T-cell (primary cell): ENCODE measurements around the gene GOT1. TPM values are rescaled to one million over a fixed set of nuclear protein-coding genes. Genes with fewer than 3 reads are reported as not detected.

Source experiments
- ATAC-seq, 4 experiments: fragments of 200-7000 bp in 3 of 4; fragments of 150-1000 bp in 1 of 4; cut with Tn5 transposase; replicated peaks in 1 of 4; 1 replicate in 3 of 4; 2 replicates in 1 of 4; pipeline ENCODE4 v1.10.0; 2021; ENCODE audit warnings: moderate library complexity in 3 of 4, mild to moderate bottlenecking in 2 of 4, moderate number of reproducible peaks in 1 of 4
- CTCF ChIA-PET, 2 donors: fragments of 300-600 bp; sonication (Branson Sonifier 250); formaldehyde crosslinking; loops; one replicate each; lab custom pipeline; 2022; ENCODE audit warnings: antibody characterized with exemption in 2 of 2; lab: Charles Lee
- POLR2A ChIA-PET, 2 donors: fragments of 300-600 bp; sonication (Branson Sonifier 250); formaldehyde crosslinking; loops; one replicate each; lab custom pipeline; 2022; ENCODE audit warnings: antibody characterized with exemption in 2 of 2; lab: Charles Lee
- DNase-seq, 35 experiments: peaks; one replicate each; pipeline versions ENCODE4 v3.0.0 to v3.0.0-alpha.2; 2013 to 2023
- H3K27ac ChIP-seq: one replicate; pipeline ENCODE4 v1.5.1; 2013; ENCODE audit warnings: low read length
- H3K27me3 ChIP-seq, 2 experiments: replicated peaks in 1 of 2; 1 replicate in 1 of 2; 2 replicates in 1 of 2; pipeline versions ENCODE4 v1.6.1 to v1.7.0; 2013; ENCODE audit warnings: low read length in 1 of 2, mixed read lengths in 1 of 2; ENCODE audit not compliant: control insufficient read depth in 2 of 2, insufficient read depth in 2 of 2; ENCODE audit errors: extremely low read depth in 1 of 2
- H3K36me3 ChIP-seq, 2 donors: 1 replicate in 1 of 2; 2 replicates in 1 of 2; pipeline versions ENCODE4 v1.6.1 to v1.7.0; 2013; ENCODE audit warnings: low read length in 1 of 2; ENCODE audit not compliant: control insufficient read depth in 2 of 2, insufficient read depth in 1 of 2; ENCODE audit errors: extremely low read depth in 1 of 2
- H3K4me1 ChIP-seq, 2 experiments: 1 replicate in 1 of 2; 2 replicates in 1 of 2; pipeline versions ENCODE4 v1.6.1 to v1.7.0; 2013; ENCODE audit warnings: low read length in 2 of 2, mixed read lengths in 1 of 2; ENCODE audit not compliant: insufficient read depth in 2 of 2, control insufficient read depth in 1 of 2; ENCODE audit errors: extremely low read depth in 1 of 2
- H3K4me3 ChIP-seq, 2 donors: 1 replicate in 1 of 2; 2 replicates in 1 of 2; pipeline versions ENCODE4 v1.5.1 to v1.7.0; 2013; ENCODE audit warnings: mild to moderate bottlenecking in 2 of 2, low read length in 1 of 2, moderate library complexity in 1 of 2; ENCODE audit not compliant: control insufficient read depth in 1 of 2; ENCODE audit errors: extremely low read depth in 1 of 2
- H3K9me3 ChIP-seq: 2 replicates; pipeline ENCODE4 v1.7.0; 2013
- H3K27ac Mint-ChIP-seq, 2 donors: one replicate each; pipeline ENCODE4 v1.8.0; 2020 to 2021; ENCODE audit warnings: mild to moderate bottlenecking in 2 of 2, mixed read lengths in 2 of 2
- H3K27me3 Mint-ChIP-seq, 2 donors: one replicate each; pipeline ENCODE4 v1.8.0; 2021 to 2022; ENCODE audit warnings: mixed read lengths in 2 of 2
- H3K36me3 Mint-ChIP-seq: one replicate; pipeline ENCODE4 v1.8.0; 2021; ENCODE audit warnings: mixed read lengths
- H3K4me1 Mint-ChIP-seq, 3 donors: one replicate each; pipeline ENCODE4 v1.8.0; 2020 to 2022; ENCODE audit warnings: mixed read lengths in 3 of 3, mild to moderate bottlenecking in 1 of 3
- H3K4me3 Mint-ChIP-seq, 3 donors: one replicate each; pipeline ENCODE4 v1.8.0; 2020 to 2022; ENCODE audit warnings: mild to moderate bottlenecking in 3 of 3, mixed read lengths in 3 of 3, moderate library complexity in 3 of 3
- H3K9me3 Mint-ChIP-seq, 3 donors: one replicate each; pipeline ENCODE4 v1.8.0; 2020 to 2022; ENCODE audit warnings: mixed read lengths in 3 of 3
- WGBS: methylation state at CpG from one replicate; pipeline ENCODE4 v1.1.5; 2013; ENCODE audit warnings: missing lambda C conversion rate; ENCODE audit not compliant: insufficient coverage; 5-methylcytosine and 5-hydroxymethylcytosine counted together
- total RNA-seq, 35 experiments: library from RNA in 6 of 35; stranded (reverse) in 6 of 35; fragments of 120-200 nt in 1 of 35; gene quantifications; one replicate each; pipeline versions ENCODE4 v1.2.1 to v1.2.4 and lab custom pipeline; 2013 to 2026

Gene GOT1
- total RNA-seq (10 to 100 TPM in 3 of 5 donors, 1 to 10 TPM in 2; 4.5 to 12.9 (median 10.7) TPM), total RNA-seq (lab: John Stamatoyannopoulos, UW) (7.4 to 124 (median 13.7) reads per million in 29 experiments)
- total RNA-seq (2013), result 10.8 TPM

DNA sequence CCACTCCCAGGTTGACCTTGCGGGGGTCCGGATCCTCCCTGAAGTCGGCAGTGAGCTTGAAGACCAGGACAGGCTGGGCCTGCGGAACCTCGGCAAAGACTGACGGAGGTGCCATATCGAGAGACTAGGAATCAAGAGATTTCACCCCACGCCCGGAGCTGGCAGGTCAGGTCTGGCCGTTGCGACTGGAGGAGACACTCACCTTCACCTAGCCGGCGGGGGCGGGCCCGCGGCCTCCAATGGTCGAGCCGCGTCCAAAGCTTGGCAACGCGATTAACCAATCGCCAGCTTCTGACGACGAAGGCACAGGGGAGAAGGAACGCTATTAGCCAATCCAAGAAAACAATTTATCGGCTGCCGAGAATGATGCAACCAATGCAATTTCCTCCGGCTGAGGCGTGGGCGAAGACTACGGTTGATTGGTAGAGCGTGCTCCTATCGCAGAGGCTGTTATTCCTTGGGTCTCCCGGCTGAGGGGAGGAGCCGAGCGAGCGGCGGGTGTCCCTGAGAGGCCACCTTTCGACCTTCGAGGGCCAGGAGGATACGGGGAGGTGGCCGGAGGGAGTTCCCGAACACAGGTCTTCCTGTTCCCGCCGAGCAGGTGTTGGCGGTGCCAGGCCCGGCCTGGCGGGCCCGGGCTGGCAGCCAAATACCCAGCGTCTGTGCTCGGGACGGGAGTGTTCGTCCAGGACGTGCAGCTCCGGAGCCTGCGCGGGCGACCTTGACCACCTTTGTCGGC lies at the start of gene GOT1:
TSS of gene GOT1 (minus strand) at position 174 of the 739 bp plus-strand sequence. CDS start at position 115, 59 bp downstream.
- peak within 1 kb of the TSS; percentile 75 to 86 for H3K4me3 ChIP-seq
- H3K4me1 Mint-ChIP-seq, result peaks cover 38 to 45% (median 39%) of the 10 kb centered on the region in 3 donors
- under 1% methylated on average over 59 of the region's 59 CpGs for WGBS

DNA sequence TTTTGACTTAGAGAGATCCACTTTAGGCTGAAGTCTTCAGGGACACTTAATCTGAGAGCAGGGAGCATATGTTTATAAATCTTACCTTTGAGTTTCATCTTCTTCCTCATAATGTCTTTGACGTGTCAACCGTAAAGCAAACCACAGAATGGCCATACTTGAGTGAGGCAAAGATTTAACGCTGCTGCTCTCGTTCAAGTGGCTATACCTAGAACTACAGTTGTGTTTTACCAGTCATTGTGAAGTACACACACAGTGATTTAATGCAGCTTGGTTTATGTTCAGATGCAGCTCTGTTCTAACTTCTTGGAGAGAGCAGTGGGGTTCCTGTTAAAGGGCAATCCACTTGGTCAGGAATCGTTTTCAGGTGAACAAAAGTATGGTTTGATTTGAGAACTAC lies 39.9 kb upstream of the GOT1 start:
- 79% methylated on average over 4 of the region's 5 CpGs for WGBS
- ATAC-seq, result no peak

More for the DNA sequence above, at the start of gene GOT1:
- peak within 1 kb of the TSS; percentile 67 for H3K27ac ChIP-seq
- Mint-ChIP-seq H3K36me3 (peaks cover 2% of the 10 kb centered on the region), H3K9me3 (no peaks in the 10 kb centered on the region), H3K4me3 (peak within 1 kb of the TSS; percentile 93 to 99 (median 96)), H3K27ac (peak within 1 kb of the TSS; percentile 87 to 93), H3K27me3 (no peaks in the 10 kb centered on the region)
- POLR2A ChIA-PET, result interaction anchor here in 1 of 2 donors (0.7 kb wide), 1 partner anchor 1276 kb away, joined by 3 read pairs; no protein-coding TSS in a partner anchor
- CTCF ChIA-PET, result interaction anchor here (0.9 to 1.5 kb wide), 7 partner anchors 9 to 302 kb away, joined by 3 to 5 read pairs (median 4); partner anchors contain the start of genes COX15 (in 1 of the 2), CUTC (in 1 of the 2) and SLC25A28 (in 1 of the 2)
- H3K27me3 ChIP-seq, result no peaks in the 10 kb centered on the region
- peaks cover 0 to under 1% of the 10 kb centered on the region in 2 donors for H3K36me3 ChIP-seq
- peak; percentile 75 to 96 (median 92) for DNase-seq
- H3K4me1 ChIP-seq, result peaks cover 13 to 18% of the 10 kb centered on the region in 2 experiments
- peak; percentile 93 to 97 (median 95) for ATAC-seq
- no peaks in the 10 kb centered on the region for H3K9me3 ChIP-seq

DNA sequence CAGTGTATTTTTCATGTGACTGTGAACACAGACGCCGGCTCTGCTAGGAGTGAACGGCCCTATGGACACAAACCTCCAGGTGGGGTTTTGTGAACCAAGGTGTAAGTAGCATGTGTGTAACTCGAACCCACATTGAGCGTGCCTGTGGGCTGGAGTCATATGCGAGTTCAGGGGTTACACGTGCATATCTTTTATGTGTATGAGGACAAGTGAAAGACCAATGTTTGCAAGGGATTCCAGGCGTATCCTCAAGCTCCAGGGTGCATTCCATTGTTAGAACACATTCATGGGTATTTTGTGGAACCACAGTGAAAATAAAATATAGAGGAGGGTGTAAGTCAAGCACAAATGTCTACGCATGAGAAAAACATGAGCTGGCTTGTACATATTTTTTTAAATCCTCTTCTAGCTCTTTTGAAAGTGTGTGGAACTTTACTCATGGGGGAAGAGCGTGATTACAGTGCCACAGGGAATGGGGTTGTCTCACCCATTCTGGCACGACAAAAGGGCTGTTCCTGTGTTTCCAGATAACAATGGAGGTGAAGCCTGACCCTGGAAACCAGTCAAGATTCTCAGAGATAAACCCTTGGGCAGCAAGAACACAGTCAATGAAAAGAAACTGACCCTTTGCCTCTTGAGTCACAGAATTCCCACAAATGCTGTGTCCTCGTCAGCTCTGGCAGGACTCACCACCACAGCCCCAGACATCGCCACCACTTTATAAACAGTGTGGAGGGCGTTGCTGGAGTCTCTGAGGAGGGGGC lies 37.0 kb upstream of the GOT1 start:
- DNase-seq (no peak), ATAC-seq (no peak)
- ChIA-PET POLR2A (no interaction called here), CTCF (no interaction called here)
- no peaks in the 10 kb centered on the region for H3K36me3 Mint-ChIP-seq
- Histone ChIP-seq H3K4me1 (no peaks in the 10 kb centered on the region), H3K9me3 (no peaks in the 10 kb centered on the region), H3K27ac (no peak overlapping the region), H3K36me3 (no peaks in the 10 kb centered on the region), H3K4me3 (no peak overlapping the region), H3K27me3 (peaks cover 0 to 18% of the 10 kb centered on the region in 2 experiments)
- H3K4me3 Mint-ChIP-seq, result no peak overlapping the region
- WGBS, result 78% methylated on average over 9 of the region's 14 CpGs
- no peaks in the 10 kb centered on the region for H3K4me1 Mint-ChIP-seq
- H3K27ac Mint-ChIP-seq, result no peak overlapping the region
- peaks cover 28 to 37% of the 10 kb centered on the region in 2 donors for H3K27me3 Mint-ChIP-seq
- no peaks in the 10 kb centered on the region for H3K9me3 Mint-ChIP-seq

More for the DNA sequence above, 39.9 kb upstream of the GOT1 start:
- Histone ChIP-seq H3K27me3 (peaks cover 0 to 22% of the 10 kb centered on the region in 2 experiments), H3K4me3 (no peak overlapping the region), H3K36me3 (no peaks in the 10 kb centered on the region), H3K27ac (no peak overlapping the region), H3K4me1 (no peaks in the 10 kb centered on the region), H3K9me3 (no peaks in the 10 kb centered on the region)
- Mint-ChIP-seq H3K27ac (no peak overlapping the region), H3K9me3 (no peaks in the 10 kb centered on the region), H3K36me3 (no peaks in the 10 kb centered on the region), H3K4me3 (no peak overlapping the region), H3K4me1 (no peaks in the 10 kb centered on the region), H3K27me3 (peaks cover 24 to 48% of the 10 kb centered on the region in 2 donors)
- CTCF ChIA-PET, result no interaction called here
- DNase-seq, result no peak
- POLR2A ChIA-PET, result no interaction called here

DNA sequence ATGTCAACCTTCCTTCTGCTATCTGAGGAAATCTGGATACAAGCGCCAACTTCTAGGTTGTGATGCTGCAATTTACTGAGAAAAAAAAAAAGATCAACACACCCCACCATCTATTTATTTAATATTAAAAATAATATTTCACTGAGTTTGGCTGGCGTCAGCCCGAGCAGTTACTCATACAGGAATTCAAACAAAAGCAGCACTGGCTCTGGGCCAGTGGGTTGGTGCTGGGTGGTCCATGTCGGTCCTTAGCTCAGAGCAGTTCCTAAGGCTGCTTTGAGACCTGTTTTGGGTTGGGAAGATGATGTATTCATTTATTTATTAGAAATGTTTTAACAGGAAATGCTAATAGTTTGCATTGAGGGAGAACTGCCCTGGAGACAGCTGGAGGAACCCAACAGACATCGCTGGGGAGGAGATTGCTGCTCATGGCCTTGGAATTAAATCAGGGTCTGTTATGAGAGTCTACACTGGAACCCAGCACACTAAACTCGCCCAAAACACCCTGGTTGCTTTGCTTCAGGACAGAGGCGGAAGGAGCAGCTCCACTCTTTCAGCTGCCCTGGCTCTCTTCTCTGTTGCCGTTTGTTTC lies 36.3 kb upstream of the GOT1 start:
- ChIA-PET POLR2A (no interaction called here), CTCF (no interaction called here)
- Mint-ChIP-seq H3K9me3 (no peaks in the 10 kb centered on the region), H3K27ac (no peak overlapping the region), H3K4me1 (no peaks in the 10 kb centered on the region), H3K36me3 (no peaks in the 10 kb centered on the region), H3K4me3 (no peak overlapping the region), H3K27me3 (peaks cover 34 to 35% of the 10 kb centered on the region in 2 donors)
- DNase-seq (no peak), ATAC-seq (no peak)
- 80% methylated on average over 5 of the region's 8 CpGs for WGBS
- H3K4me1 ChIP-seq, result no peaks in the 10 kb centered on the region
- H3K9me3 ChIP-seq, result no peaks in the 10 kb centered on the region
- no peaks in the 10 kb centered on the region for H3K36me3 ChIP-seq
- H3K27ac ChIP-seq, result no peak overlapping the region
- H3K27me3 ChIP-seq, result peaks cover 0 to 19% of the 10 kb centered on the region in 2 experiments
- no peak overlapping the region for H3K4me3 ChIP-seq

DNA sequence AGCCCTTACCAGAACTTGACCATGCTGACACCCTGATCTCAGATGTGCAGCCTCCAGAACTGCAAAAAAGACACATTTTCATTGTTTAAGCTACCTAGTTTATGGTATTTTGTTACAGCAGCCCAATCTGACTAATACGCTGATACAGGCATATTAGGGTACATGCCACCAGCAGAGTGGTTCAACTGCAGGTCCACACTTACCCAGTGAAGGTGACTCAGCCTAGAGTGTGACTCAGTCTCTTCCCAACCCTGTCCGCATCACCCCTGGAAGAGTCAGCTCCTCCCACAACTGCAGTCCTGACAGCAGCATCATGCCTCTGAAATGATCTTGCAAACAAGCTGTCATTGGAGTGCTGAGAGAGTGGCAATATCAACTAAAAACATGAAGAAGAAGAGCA lies 30.8 kb upstream of the GOT1 start:
- POLR2A ChIA-PET, result interaction anchor here in 1 of 2 donors (0.5 kb wide), 1 partner anchor 864 kb away, joined by 5 read pairs; no protein-coding TSS in a partner anchor
- Histone ChIP-seq H3K36me3 (no peaks in the 10 kb centered on the region), H3K4me1 (no peaks in the 10 kb centered on the region), H3K27me3 (peaks cover 3 to 5% of the 10 kb centered on the region in 2 experiments), H3K4me3 (no peak overlapping the region), H3K9me3 (no peaks in the 10 kb centered on the region), H3K27ac (no peak overlapping the region)
- ATAC-seq (no peak), DNase-seq (no peak)
- H3K4me1 Mint-ChIP-seq, result no peaks in the 10 kb centered on the region
- H3K27ac Mint-ChIP-seq, result no peak overlapping the region
- peaks cover 0 to 3% (median 0%) of the 10 kb centered on the region in 3 donors for H3K9me3 Mint-ChIP-seq
- CTCF ChIA-PET, result no interaction called here
- no peak overlapping the region for H3K4me3 Mint-ChIP-seq
- WGBS, result 91% methylated on average over 1 of the region's 2 CpGs
- no peaks in the 10 kb centered on the region for H3K36me3 Mint-ChIP-seq
- H3K27me3 Mint-ChIP-seq, result peaks cover 35% of the 10 kb centered on the region in 2 donors

DNA sequence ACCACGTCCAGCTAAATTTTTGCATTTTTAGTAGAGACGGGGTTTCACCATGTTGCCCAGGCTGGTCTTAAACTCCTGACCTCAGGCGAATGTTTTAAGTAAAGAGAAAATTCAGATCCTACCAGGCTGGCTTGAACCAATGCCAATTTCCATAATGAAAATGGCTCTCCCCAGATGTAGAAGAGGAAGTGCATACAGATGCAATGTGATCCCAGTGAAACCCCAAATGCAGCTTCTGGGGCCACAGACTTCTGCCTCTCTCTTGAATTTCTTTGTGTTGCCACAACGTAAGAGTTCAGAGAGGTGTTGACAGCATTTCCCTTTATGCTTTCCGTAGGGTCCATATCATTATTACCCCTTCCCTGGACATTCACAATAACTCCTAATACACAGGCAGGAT lies 29.6 kb upstream of the GOT1 start:
- Mint-ChIP-seq H3K27ac (no peak overlapping the region), H3K9me3 (peaks cover 0 to 3% (median 0%) of the 10 kb centered on the region in 3 donors), H3K4me1 (no peaks in the 10 kb centered on the region), H3K27me3 (peaks cover 38 to 39% of the 10 kb centered on the region in 2 donors), H3K4me3 (no peak overlapping the region), H3K36me3 (no peaks in the 10 kb centered on the region)
- WGBS, result 85% methylated on average over 4 of the region's 5 CpGs
- POLR2A ChIA-PET, result no interaction called here
- Histone ChIP-seq H3K4me1 (no peaks in the 10 kb centered on the region), H3K4me3 (no peak overlapping the region), H3K9me3 (no peaks in the 10 kb centered on the region), H3K27me3 (peaks cover 3 to 5% of the 10 kb centered on the region in 2 experiments), H3K27ac (no peak overlapping the region), H3K36me3 (no peaks in the 10 kb centered on the region)
- CTCF ChIA-PET, result interaction anchor here (0.5 to 0.7 kb wide), 2 partner anchors 23 to 67 kb away, joined by 3 to 5 read pairs; no protein-coding TSS in a partner anchor
- ATAC-seq (no peak), DNase-seq (no peak)
